Middle frontal gyrus (tissue), 1 donor: ENCODE measurements around the gene SEMA4D.

ENCODE experiments used
- DNase-seq: peaks from one replicate; pipeline ENCODE4 v3.0.0-alpha.2; 2015; ENCODE audit warnings: low spot score; ENCODE audit errors: extremely low spot score

SEMA4D gene

GRCh38 chr9:89466451-89467277, 31.2 kb downstream of the SEMA4D start:
- DNase-seq: no peak

GRCh38 chr9:89465726-89466308, 32.1 kb downstream of the SEMA4D start:
- no peak for DNase-seq

DNA sequence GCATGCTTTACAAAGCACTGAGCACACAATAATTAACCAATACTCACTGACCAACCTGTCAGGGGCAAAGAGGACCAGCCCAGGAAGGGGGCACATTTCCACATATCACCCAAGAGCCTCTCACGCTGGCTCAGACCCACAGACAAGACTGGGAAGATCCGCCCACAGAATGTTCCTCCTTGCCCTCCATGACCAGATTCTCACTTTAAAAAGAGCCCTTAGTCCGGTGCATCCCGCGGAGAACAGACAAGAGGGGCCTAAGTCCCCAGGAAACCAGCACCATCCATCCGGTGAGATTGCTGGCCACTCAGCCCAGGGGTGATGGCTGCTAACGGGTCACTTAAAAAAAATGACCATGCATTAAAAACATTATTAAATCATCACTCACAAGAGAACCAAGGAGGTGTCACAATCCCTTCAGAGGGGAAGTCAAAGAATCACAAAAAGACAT, 32.9 kb downstream of the SEMA4D start:
- no peak for DNase-seq

DNA sequence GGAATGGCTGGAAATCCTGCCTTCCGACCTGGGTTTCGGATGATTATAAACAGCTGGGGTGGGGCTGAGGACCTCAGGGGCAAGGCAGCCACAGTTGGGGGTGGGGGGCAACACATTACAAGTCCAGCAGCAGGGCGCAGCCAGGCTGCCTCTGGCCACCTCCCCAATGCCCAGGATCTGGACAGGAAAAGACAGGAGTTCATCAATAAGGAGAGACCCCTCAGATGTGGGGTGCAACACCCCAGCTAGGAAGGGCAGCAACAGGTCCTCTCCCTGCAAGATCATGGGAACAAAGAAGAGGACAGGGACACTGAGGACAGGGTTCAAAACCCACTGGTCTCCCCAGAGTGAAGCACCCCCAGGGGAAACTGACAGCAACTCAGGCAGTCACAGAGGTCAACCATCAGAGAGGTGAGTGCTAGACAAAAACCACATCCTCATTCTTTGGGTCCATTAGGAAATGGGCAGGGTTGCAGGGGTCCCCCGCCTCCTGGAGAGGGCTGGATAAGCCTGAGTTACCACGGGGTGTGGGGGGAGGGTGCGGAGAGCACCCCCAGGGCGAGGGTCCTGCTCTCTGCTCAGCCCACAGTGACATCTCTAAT, 33.5 kb downstream of the SEMA4D start:
- DNase-seq: no peak

DNA sequence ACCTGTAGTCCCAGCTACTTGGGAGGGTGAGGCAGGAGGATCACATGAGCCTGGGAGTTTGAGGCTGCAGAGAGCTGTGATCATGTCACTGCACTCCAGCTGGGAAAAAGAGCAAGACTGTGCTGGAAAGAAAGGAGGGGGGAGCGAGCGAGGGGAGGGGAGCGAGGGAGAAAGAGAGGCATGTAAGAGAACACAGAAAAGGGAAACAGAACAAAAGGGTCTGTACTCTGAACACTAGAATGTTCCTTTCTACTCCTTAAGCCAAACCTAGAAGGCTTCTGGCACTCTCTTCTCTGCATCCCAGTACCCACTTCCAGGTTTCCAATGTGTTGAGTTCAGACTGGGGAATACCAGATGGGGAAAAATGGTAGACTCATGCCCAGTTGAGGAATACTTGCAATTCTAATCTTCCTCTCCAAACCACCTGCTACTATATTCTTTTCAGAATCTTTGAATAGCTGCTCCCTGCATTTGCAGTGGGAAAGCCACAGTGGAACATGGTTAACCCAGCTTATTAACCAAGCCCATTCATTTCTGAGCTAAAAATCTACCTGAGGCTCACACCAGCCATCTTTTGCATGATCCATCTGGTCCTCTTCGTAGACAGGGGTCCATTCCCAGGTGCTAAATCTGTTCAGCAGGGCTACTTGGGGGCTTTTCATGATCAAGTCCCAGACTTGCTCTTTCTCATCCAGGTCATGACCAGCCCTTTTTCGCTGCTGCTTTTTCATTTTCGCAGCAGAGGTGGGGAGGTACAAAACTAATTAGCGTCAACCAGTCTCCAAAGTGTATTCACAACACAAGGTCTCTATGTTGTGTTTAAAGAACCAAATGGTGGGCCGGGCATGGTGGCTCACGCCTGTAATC, 34.9 kb downstream of the SEMA4D start:
- no peak for DNase-seq

DNA sequence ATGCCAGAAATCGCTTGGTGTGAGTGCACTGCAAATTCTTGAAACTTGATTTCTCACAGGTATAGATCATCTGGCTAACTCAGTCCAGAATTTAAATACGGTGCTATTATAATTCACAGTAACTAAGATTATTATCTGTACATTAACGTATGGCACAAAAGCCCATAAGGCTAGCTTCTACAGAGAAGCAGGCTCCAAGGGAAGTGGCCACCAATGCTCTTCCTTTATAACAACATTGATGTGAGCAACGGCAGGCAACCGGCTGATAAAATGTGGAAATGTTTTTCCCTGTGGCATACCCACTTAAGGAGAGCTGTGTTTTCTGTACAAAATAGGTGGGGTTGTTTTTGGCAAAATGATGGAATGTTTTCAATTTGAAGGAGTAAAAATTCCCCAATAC, 35.7 kb downstream of the SEMA4D start:
- DNase-seq: no peak

- DNase-seq: no peak
Measured at GRCh38 chr9:89461265-89461664, 36.6 kb downstream of the SEMA4D start.

- DNase-seq: no peak
Measured at GRCh38 chr9:89460551-89460950, 37.4 kb downstream of the SEMA4D start.

DNA sequence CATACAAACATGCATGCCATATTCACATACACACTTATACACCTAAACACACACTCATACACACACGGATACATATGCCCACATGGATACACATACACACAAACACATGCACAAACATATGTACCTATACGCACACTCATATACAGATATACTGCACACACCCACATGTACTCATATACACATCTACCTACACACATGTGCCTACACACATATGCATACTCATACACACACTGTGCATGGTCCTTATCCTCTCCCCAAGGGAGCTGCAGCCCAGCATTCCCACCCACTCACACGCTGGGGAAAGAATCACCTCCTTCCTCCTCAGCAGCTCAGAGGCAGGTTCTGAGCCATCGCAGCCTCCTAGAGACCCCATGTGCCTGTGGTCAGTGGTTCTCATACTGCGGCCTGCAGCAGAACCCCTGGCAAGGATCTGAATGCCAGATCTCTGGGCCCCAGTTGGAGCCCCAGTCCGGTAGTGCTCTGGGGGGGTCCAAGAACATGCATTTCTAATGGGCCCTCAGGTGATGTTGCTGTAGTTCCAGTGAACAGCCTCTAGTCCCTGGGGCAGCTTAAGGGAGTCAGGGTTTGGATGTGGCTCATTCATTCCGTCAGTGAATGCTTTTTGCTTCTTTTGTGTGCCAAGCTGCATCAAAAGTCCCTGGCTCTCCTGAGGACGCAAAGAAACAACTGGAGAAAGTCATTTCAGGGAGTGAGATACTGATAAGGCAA, 39.0 kb downstream of the SEMA4D start:
- DNase-seq: no peak

DNA sequence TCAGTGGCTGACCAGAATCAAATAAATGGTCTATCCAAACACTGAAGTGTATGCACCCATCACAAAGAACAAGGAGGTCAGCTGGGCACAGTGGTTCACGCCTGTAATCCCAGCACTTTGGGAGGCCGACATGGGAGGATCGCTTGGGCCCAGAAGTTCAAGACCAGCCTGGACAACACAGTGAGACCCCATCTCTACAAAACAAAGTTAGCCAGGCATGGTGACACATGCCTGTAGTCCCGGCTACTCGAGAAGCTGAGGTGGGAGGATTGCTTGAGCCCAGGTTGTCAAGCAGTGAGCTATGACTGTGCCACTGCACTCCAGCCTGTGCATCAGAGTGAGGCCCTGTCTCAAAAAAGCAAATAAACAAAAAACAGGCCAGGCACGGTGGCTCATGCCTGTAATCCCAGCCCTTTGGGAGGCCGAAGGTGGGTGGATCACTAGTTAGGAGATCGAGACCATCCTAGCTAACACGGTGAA, 40.5 kb downstream of the SEMA4D start:
- DNase-seq: no peak

- no peak for DNase-seq
Measured at GRCh38 chr9:89455356-89455824, 42.5 kb downstream of the SEMA4D start.

- DNase-seq: no peak
Measured at GRCh38 chr9:89454498-89455355, 43.2 kb downstream of the SEMA4D start.

- no peak for DNase-seq
Measured at GRCh38 chr9:89453452-89453851, 44.5 kb downstream of the SEMA4D start.

DNA sequence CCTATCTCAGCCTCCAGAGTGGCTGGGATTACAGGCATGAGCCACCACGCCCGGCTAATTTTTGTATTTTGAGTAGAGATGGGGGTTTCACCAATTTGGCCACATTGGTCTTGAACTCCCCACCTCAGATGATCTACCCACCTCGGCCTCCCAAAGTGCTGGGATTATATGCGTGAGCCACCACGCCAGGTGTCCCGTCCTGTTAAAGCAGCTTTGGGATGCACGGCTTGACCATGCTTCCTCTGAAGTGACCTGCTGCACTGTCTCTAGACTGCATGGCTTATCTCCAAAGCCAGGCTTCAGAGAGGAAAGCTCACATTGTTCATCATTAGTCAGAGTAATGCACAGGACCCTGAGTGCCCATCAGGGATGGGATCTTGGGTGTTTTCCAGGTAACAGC, 45.4 kb downstream of the SEMA4D start:
- DNase-seq: no peak

- no peak for DNase-seq
Measured at GRCh38 chr9:89450213-89450612, 47.7 kb downstream of the SEMA4D start.

GRCh38 chr9:89449261-89449671, 48.6 kb downstream of the SEMA4D start:
- no peak for DNase-seq

DNA sequence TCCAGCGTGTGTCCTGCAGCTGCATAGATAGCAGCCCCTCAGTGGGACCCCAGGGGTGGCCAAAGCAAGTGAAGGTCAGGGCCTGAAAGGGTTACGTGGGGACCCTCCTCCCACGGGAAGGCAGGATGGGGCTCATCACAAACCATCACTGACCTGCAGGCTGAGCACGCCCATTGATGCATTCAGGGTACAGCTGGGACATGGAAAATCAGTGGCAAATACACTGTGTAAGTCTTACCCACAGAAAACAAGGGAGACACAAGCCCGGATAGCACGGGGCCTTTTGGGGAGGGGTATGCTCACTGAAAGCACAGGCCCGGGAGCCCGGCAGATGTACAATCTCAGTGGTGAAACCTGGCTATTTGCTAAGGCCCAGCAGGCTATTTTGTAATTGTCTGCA, 49.1 kb downstream of the SEMA4D start:
- no peak for DNase-seq

GRCh38 chr9:89448381-89448780, 49.5 kb downstream of the SEMA4D start:
- DNase-seq: peak; percentile 78

- no peak for DNase-seq
Measured at GRCh38 chr9:89447416-89447815, 50.5 kb downstream of the SEMA4D start.

- DNase-seq: no peak
Measured at GRCh38 chr9:89446961-89447310, 51.0 kb downstream of the SEMA4D start.
